ENCODE data around the gene CEP112. TPM values are rescaled to one million over a fixed set of nuclear protein-coding genes. Genes with fewer than 3 reads are reported as not detected.

The CEP112 gene
- total and polyA plus RNA-seq, 5 experiments from 2014 or later = 0.27 to 2.0 (median 1.7) TPM; not detected in 2

GRCh38 chr17:66198242-66198641 is 6.3 kb upstream of the CEP112 start:
- no peaks in the 10 kb centered on the region for H3K36me3 Mint-ChIP-seq
- H3K27ac Mint-ChIP-seq = no peak overlapping the region
- no peak for ATAC-seq
- H3K4me3 Mint-ChIP-seq = no peak overlapping the region
- H3K9me3 Mint-ChIP-seq = no peaks in the 10 kb centered on the region
- no peaks in the 10 kb centered on the region for H3K27me3 Mint-ChIP-seq
- DNase-seq = no peak
- POLR2A ChIA-PET = no interaction called here
- H3K4me1 Mint-ChIP-seq = peaks cover 7 to 24% (median 21%) of the 10 kb centered on the region in 4 donors

GRCh38 chr17:66192378-66192687 is 400 bp upstream of the CEP112 start:
- ATAC-seq (no peak), DNase-seq (no peak)
- Mint-ChIP-seq H3K4me1 (peaks cover 4 to 25% (median 13%) of the 10 kb centered on the region in 4 donors), H3K36me3 (no peaks in the 10 kb centered on the region), H3K4me3 (peak overlapping the region; percentile 77 to 91 (median 86)), H3K9me3 (no peaks in the 10 kb centered on the region), H3K27me3 (no peaks in the 10 kb centered on the region), H3K27ac (peak overlapping the region; percentile 77 to 98 (median 94))
- POLR2A ChIA-PET = interaction anchor here (0.9 to 1.4 kb wide), 4 partner anchors 10 to 139 kb away, joined by 3 to 8 read pairs (median 3); no protein-coding TSS in a partner anchor

GRCh38 chr17:66190738-66191592 is 968 bp downstream of the CEP112 start:
- Mint-ChIP-seq H3K4me3 (peak overlapping the region; percentile 77 to 91 (median 86)), H3K4me1 (peaks cover 4 to 25% (median 13%) of the 10 kb centered on the region in 4 donors), H3K9me3 (no peaks in the 10 kb centered on the region), H3K27me3 (no peaks in the 10 kb centered on the region), H3K27ac (peak overlapping the region; percentile 73 to 96 (median 86)), H3K36me3 (no peaks in the 10 kb centered on the region)
- peak in 2 of 10 donors; percentile 16 to 20 for DNase-seq
- ATAC-seq = no peak
- POLR2A ChIA-PET = interaction anchor here (0.6 to 1.4 kb wide), 2 partner anchors 11 to 58 kb away, joined by 3 to 8 read pairs; no protein-coding TSS in a partner anchor

GRCh38 chr17:66187718-66188117 is 4.2 kb downstream of the CEP112 start:
- DNase-seq (no peak), ATAC-seq (no peak)
- Mint-ChIP-seq H3K27me3 (peaks cover 0 to 5% (median 0%) of the 10 kb centered on the region in 5 donors), H3K36me3 (peaks cover 0 to 2% (median 0%) of the 10 kb centered on the region in 3 donors), H3K9me3 (peaks cover 0 to 1% (median 0%) of the 10 kb centered on the region in 9 donors), H3K4me3 (no peak overlapping the region), H3K4me1 (peaks cover 4 to 19% (median 11%) of the 10 kb centered on the region in 4 donors), H3K27ac (no peak overlapping the region)
- POLR2A ChIA-PET = no interaction called here

DNA sequence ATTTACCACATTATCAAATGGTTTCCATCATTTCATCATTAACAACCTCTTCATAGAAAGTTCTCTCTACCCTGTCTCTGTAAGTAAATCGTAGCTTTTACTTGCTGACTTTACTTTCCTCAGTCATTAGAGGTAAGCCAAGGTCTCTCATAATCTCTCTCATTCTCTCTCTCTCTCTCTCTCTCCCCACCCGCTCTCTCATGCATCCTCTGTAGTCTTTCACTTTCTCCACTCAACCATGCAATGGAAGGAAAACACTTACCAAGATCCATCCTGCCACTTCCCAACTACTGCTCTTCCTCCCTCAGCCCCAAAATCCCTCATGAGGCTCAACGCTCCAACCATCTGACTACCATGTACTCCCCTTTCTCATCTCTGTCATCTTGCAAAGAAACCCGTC is 6.1 kb downstream of the CEP112 start:
- Mint-ChIP-seq H3K27me3 (peaks cover 0 to 5% (median 0%) of the 10 kb centered on the region in 5 donors), H3K9me3 (peaks cover 0 to 1% (median 0%) of the 10 kb centered on the region in 9 donors), H3K4me1 (peaks cover 0 to 6% (median under 1%) of the 10 kb centered on the region in 4 donors), H3K4me3 (no peak overlapping the region), H3K36me3 (peaks cover 0 to 5% (median 4%) of the 10 kb centered on the region in 3 donors), H3K27ac (no peak overlapping the region)
- DNase-seq = no peak
- ATAC-seq = no peak
- POLR2A ChIA-PET = no interaction called here

DNA sequence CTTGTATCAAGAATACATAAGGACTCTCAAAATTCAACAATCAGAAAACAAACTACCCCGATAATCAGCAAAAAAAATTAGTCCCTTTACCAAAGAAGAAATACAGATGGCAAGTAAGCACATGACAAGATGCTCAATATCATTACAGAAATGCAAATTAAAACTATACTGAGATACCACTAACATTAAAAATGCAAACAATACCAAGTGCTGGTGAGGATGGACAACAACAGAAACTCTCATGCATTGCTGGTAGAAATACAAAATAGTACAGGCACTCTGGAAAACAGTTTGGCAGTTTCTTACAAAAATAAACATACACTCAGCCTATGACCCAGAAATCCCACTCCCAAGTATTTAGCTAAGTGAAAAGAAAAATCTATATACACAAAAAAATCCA is 7.5 kb downstream of the CEP112 start:
- H3K27ac Mint-ChIP-seq = no peak overlapping the region
- peaks cover 0 to 3% (median 0%) of the 10 kb centered on the region in 4 donors for H3K4me1 Mint-ChIP-seq
- POLR2A ChIA-PET = no interaction called here
- no peak overlapping the region for H3K4me3 Mint-ChIP-seq
- H3K36me3 Mint-ChIP-seq = peaks cover 0 to 5% (median 4%) of the 10 kb centered on the region in 3 donors
- H3K27me3 Mint-ChIP-seq = peaks cover 0 to 5% (median 0%) of the 10 kb centered on the region in 5 donors
- H3K9me3 Mint-ChIP-seq = peaks cover 0 to 1% (median 0%) of the 10 kb centered on the region in 9 donors
- no peak for ATAC-seq
- DNase-seq = no peak

GRCh38 chr17:66183529-66183928 is 8.4 kb downstream of the CEP112 start:
- H3K36me3 Mint-ChIP-seq = peaks cover 0 to 5% (median 4%) of the 10 kb centered on the region in 3 donors
- POLR2A ChIA-PET = no interaction called here
- H3K9me3 Mint-ChIP-seq = peaks cover 0 to 1% (median 0%) of the 10 kb centered on the region in 9 donors
- DNase-seq (no peak), ATAC-seq (no peak)
- H3K4me3 Mint-ChIP-seq = no peak overlapping the region
- H3K27ac Mint-ChIP-seq = no peak overlapping the region
- H3K27me3 Mint-ChIP-seq = peaks cover 0 to 5% (median 0%) of the 10 kb centered on the region in 5 donors
- H3K4me1 Mint-ChIP-seq = peaks cover 0 to 2% (median 0%) of the 10 kb centered on the region in 4 donors

- Mint-ChIP-seq H3K36me3 (peaks cover 0 to 4% (median 2%) of the 10 kb centered on the region in 3 donors), H3K27me3 (no peaks in the 10 kb centered on the region), H3K9me3 (no peaks in the 10 kb centered on the region), H3K4me3 (no peak overlapping the region), H3K4me1 (no peaks in the 10 kb centered on the region), H3K27ac (no peak overlapping the region)
- ATAC-seq = no peak
- DNase-seq = no peak
- POLR2A ChIA-PET = no interaction called here
Measured at GRCh38 chr17:66178642-66179041, 13.3 kb downstream of the CEP112 start.

DNA sequence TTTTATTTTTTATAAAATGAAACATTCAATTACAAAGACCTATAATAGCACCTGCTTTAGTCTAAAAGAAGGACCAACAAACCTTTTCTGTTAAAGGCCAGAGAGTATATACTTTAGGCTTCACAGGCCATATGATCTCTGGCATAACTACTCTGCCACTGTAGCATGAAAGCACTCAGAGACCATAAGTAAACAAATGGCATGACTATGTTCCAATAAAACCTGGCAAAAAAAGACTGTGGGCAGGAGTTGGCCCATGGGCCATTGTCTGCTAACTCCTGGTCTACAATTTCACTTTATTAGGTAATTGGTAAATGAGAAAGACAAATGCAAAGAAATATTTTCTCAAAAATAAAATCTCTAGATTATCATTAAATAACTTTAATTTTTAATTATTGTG is 14.9 kb downstream of the CEP112 start:
- H3K36me3 Mint-ChIP-seq = no peaks in the 10 kb centered on the region
- no peak overlapping the region for H3K27ac Mint-ChIP-seq
- POLR2A ChIA-PET = no interaction called here
- no peaks in the 10 kb centered on the region for H3K4me1 Mint-ChIP-seq
- no peak for ATAC-seq
- no peak for DNase-seq
- no peak overlapping the region for H3K4me3 Mint-ChIP-seq
- H3K9me3 Mint-ChIP-seq = no peaks in the 10 kb centered on the region
- no peaks in the 10 kb centered on the region for H3K27me3 Mint-ChIP-seq

DNA sequence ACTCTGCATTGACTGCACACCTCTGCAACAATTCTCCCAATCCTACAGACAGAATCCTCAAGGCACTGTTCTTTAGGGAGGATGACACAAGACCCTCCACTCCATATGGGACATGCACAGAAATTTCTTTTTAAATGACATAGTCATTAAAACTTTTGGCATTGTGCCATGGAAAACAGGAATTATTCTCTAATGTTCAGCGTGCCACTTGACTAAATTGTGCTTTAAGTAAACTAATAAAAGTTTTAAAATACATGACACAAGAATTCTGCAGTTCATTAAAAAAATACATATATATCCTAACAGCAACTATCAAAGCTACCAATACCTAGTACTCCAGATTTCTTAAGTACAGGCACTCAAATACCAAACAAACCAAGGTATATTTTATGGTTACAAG is 16.0 kb downstream of the CEP112 start:
- Mint-ChIP-seq H3K27ac (no peak overlapping the region), H3K4me1 (no peaks in the 10 kb centered on the region), H3K27me3 (no peaks in the 10 kb centered on the region), H3K9me3 (no peaks in the 10 kb centered on the region), H3K4me3 (no peak overlapping the region), H3K36me3 (no peaks in the 10 kb centered on the region)
- no peak for ATAC-seq
- POLR2A ChIA-PET = no interaction called here
- DNase-seq = no peak

DNA sequence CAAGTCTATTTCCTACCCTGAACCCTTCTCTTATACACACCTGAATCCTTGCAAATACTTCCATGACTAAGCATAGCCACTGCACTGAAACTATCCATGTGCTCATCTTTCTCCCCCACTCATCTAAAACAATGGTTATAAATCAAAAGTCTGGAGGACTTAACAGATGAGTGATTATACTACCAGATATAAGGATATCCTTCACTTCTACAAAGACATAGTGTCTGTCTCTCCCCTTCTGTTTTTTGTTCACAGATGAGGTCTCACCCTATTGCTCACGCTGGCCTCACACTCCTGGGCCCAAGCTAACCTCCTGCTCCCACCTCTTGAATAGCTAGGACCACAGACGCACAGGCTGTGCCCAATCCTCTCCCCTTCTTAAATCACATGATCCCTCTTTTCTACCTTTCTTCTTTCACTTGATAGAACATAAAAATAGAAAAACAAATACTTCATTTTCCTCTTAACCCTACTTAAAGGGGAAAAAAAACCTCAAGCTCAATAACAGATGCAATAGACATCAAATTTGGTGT is 19.2 kb downstream of the CEP112 start:
- H3K4me1 Mint-ChIP-seq = no peaks in the 10 kb centered on the region
- POLR2A ChIA-PET = no interaction called here
- DNase-seq = no peak
- H3K27ac Mint-ChIP-seq = no peak overlapping the region
- H3K27me3 Mint-ChIP-seq = no peaks in the 10 kb centered on the region
- no peak for ATAC-seq
- H3K36me3 Mint-ChIP-seq = no peaks in the 10 kb centered on the region
- H3K9me3 Mint-ChIP-seq = no peaks in the 10 kb centered on the region
- H3K4me3 Mint-ChIP-seq = no peak overlapping the region

GRCh38 chr17:66172144-66172543 is 19.8 kb downstream of the CEP112 start:
- Mint-ChIP-seq H3K4me3 (no peak overlapping the region), H3K27me3 (no peaks in the 10 kb centered on the region), H3K4me1 (no peaks in the 10 kb centered on the region), H3K27ac (no peak overlapping the region), H3K36me3 (no peaks in the 10 kb centered on the region), H3K9me3 (no peaks in the 10 kb centered on the region)
- ATAC-seq (no peak), DNase-seq (no peak)
- POLR2A ChIA-PET = no interaction called here

DNA sequence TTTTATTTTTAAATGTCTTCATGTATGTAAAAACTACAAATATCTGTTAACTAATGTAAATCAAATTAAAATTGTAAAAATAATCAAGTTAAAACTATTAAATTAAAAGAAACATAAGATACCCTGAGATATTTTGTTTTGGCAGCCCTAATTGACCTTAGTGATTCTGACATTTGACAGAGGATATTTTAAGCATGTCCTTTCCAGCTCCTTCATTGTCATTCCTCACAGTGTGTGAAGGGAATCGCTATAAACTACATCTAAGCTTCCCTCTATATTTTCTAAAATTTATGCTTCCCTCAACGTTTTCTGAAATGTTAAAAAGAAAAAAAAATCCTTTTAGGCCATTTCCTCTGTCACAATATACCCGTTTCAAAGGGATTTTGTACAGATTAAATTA is 20.2 kb downstream of the CEP112 start:
- Mint-ChIP-seq H3K4me1 (no peaks in the 10 kb centered on the region), H3K36me3 (no peaks in the 10 kb centered on the region), H3K27me3 (no peaks in the 10 kb centered on the region), H3K4me3 (no peak overlapping the region), H3K9me3 (no peaks in the 10 kb centered on the region), H3K27ac (no peak overlapping the region)
- POLR2A ChIA-PET = no interaction called here
- DNase-seq = no peak
- no peak for ATAC-seq
